22Rv1 (cell line): Measurements from ENCODE around the gene GREB1L.

ENCODE experiments used
- CTCF ChIP-seq: fragments of 450-650 bp; IDR thresholded peaks from 2 replicates; pipeline ENCODE4 v1.5.1; 2017; ENCODE audit warnings: mild to moderate bottlenecking
- ZFX ChIP-seq: fragments of 450-650 bp; IDR thresholded peaks from 2 replicates; pipeline ENCODE4 v1.6.1; 2017; ENCODE audit warnings: antibody characterized with exemption, borderline replicate concordance

GRCh38 chr18:21489919-21490495, 248.0 kb downstream of the GREB1L start:
- TF ChIP-seq CTCF (no peak), ZFX (no peak)
